ENCODE data around the gene TSPAN9. TPM values are rescaled to one million over a fixed set of nuclear protein-coding genes. Genes with fewer than 3 reads are reported as not detected.

The TSPAN9 gene
- total RNA-seq, 2 donors from 2014 or later: 41.9 to 50.0 TPM

GRCh38 chr12:3145033-3145432 is 67.9 kb downstream of the TSPAN9 start:
- Histone ChIP-seq H3K4me3 (no peak overlapping the region), H3K4me1 (replicated peaks) (peaks cover 10% of the 10 kb centered on the region), H3K36me3 (no peaks in the 10 kb centered on the region), H3K27ac (no peak overlapping the region), H3K27me3 (replicated peaks; ENCODE audit: insufficient read depth) (no peaks in the 10 kb centered on the region), H3K9me3 (no peaks in the 10 kb centered on the region)
- intact Hi-C loops (cut with DNase I): no loop called here
- TF ChIP-seq POLR2A (IDR thresholded peaks at IDR 0.05) (no peak), POLR2AphosphoS5 (IDR thresholded peaks at IDR 0.05) (no peak), CTCF (IDR thresholded peaks at IDR 0.05) (no peak)
- no peak for DNase-seq (ENCODE audit: low spot score)
- 79% methylated on average over 13 of the region's 13 CpGs for WGBS

GRCh38 chr12:3145546-3146310 is 68.5 kb downstream of the TSPAN9 start:
- DNase-seq (ENCODE audit: low spot score): no peak
- 93% methylated on average over 22 of the region's 22 CpGs for WGBS
- TF ChIP-seq CTCF (IDR thresholded peaks at IDR 0.05) (no peak), POLR2A (IDR thresholded peaks at IDR 0.05) (no peak), POLR2AphosphoS5 (IDR thresholded peaks at IDR 0.05) (no peak)
- Histone ChIP-seq H3K27ac (no peak overlapping the region), H3K9me3 (no peaks in the 10 kb centered on the region), H3K27me3 (replicated peaks; ENCODE audit: insufficient read depth) (no peaks in the 10 kb centered on the region), H3K36me3 (no peaks in the 10 kb centered on the region), H3K4me1 (replicated peaks) (peaks cover 15% of the 10 kb centered on the region), H3K4me3 (no peak overlapping the region)
- intact Hi-C loops (cut with DNase I): no loop called here

GRCh38 chr12:3147260-3147659 is 70.1 kb downstream of the TSPAN9 start:
- DNase-seq (ENCODE audit: low spot score): no peak

GRCh38 chr12:3148366-3149000 is 71.3 kb downstream of the TSPAN9 start:
- Histone ChIP-seq H3K36me3 (no peaks in the 10 kb centered on the region), H3K27ac (no peak overlapping the region), H3K27me3 (replicated peaks; ENCODE audit: insufficient read depth) (no peaks in the 10 kb centered on the region), H3K4me1 (replicated peaks) (peaks cover 17% of the 10 kb centered on the region), H3K9me3 (no peaks in the 10 kb centered on the region), H3K4me3 (no peak overlapping the region)
- TF ChIP-seq POLR2AphosphoS5 (IDR thresholded peaks at IDR 0.05) (no peak), CTCF (IDR thresholded peaks at IDR 0.05) (no peak), POLR2A (IDR thresholded peaks at IDR 0.05) (no peak)
- 69% methylated on average over 16 of the region's 16 CpGs for WGBS
- no peak for DNase-seq (ENCODE audit: low spot score)
- intact Hi-C loops (cut with DNase I): no loop called here

More at GRCh38 chr12:3147260-3147659, 70.1 kb downstream of the TSPAN9 start:
- H3K9me3 ChIP-seq: no peaks in the 10 kb centered on the region
- no peak overlapping the region for H3K27ac ChIP-seq
- H3K4me3 ChIP-seq: no peak overlapping the region
- H3K27me3 ChIP-seq (replicated peaks; ENCODE audit: insufficient read depth): no peaks in the 10 kb centered on the region
- TF ChIP-seq POLR2AphosphoS5 (IDR thresholded peaks at IDR 0.05) (no peak), CTCF (IDR thresholded peaks at IDR 0.05) (no peak), POLR2A (IDR thresholded peaks at IDR 0.05) (no peak)
- intact Hi-C loops (cut with DNase I): no loop called here
- no peaks in the 10 kb centered on the region for H3K36me3 ChIP-seq
- H3K4me1 ChIP-seq (replicated peaks): peaks cover 17% of the 10 kb centered on the region
- WGBS: 87% methylated on average over 15 of the region's 15 CpGs
